A673 (cell line): ENCODE results near the gene FHIT. TPM values are rescaled to one million over a fixed set of nuclear protein-coding genes. Genes with fewer than 3 reads are reported as not detected.

Source experiments
- BruUV-seq: library from RNA; stranded (reverse); fragments of 400-500 nt; replicated peaks from 2 replicates; lab custom pipeline; 2021; lab: Mats Ljungman, UMichigan
- CTCF ChIA-PET: fragments of 300-600 bp; sonication (Branson Sonifier 250); formaldehyde crosslinking; loops from one replicate; lab custom pipeline; 2022; ENCODE audit warnings: antibody characterized with exemption; lab: Charles Lee
- POLR2A ChIA-PET: fragments of 300-600 bp; sonication (Branson Sonifier 250); formaldehyde crosslinking; loops from one replicate; lab custom pipeline; 2022; ENCODE audit warnings: antibody characterized with exemption; ENCODE audit not compliant: low non-redundant PET; lab: Charles Lee
- DNase-seq: peaks from one replicate; pipeline ENCODE4 v3.0.0-alpha.2; 2015; ENCODE audit warnings: low spot score
- H3K27ac ChIP-seq: fragments of 200-600 bp; sonication (generic); 2 replicates; pipeline ENCODE4 v1.5.1; 2016; ENCODE audit warnings: mixed run types, low read depth, mild to moderate bottlenecking, mixed read lengths, antibody characterized with exemption, low read length; ENCODE audit not compliant: poor library complexity, severe bottlenecking
- H3K27me3 ChIP-seq: fragments of 200-600 bp; sonication (generic); replicated peaks from 2 replicates; pipeline ENCODE4 v1.6.1; 2017; ENCODE audit warnings: mixed run types, low read depth, mild to moderate bottlenecking, mixed read lengths, antibody characterized with exemption, low read length; ENCODE audit not compliant: insufficient read depth, poor library complexity
- H3K36me3 ChIP-seq: fragments of 200-600 bp; sonication (generic); 2 replicates; pipeline ENCODE4 v1.6.1; 2016; ENCODE audit warnings: mixed run types, mild to moderate bottlenecking, mixed read lengths, antibody characterized with exemption, low read length; ENCODE audit not compliant: insufficient read depth, poor library complexity, severe bottlenecking
- H3K4me1 ChIP-seq: fragments of 200-600 bp; sonication (generic); 2 replicates; pipeline ENCODE4 v1.6.1; 2017; ENCODE audit warnings: mixed run types, mild to moderate bottlenecking, mixed read lengths, antibody characterized with exemption, low read length; ENCODE audit not compliant: insufficient read depth, poor library complexity, severe bottlenecking
- H3K4me3 ChIP-seq: fragments of 200-600 bp; sonication (generic); 2 replicates; pipeline ENCODE4 v1.5.1; 2016; ENCODE audit warnings: low read depth, mixed run types, mild to moderate bottlenecking, mixed read lengths, low read length; ENCODE audit not compliant: poor library complexity, severe bottlenecking
- H3K9me3 ChIP-seq: fragments of 200-600 bp; sonication (generic); 2 replicates; pipeline ENCODE4 v1.6.1; 2016; ENCODE audit warnings: mixed run types, low read depth, mild to moderate bottlenecking, mixed read lengths, antibody characterized with exemption, low read length; ENCODE audit not compliant: poor library complexity, severe bottlenecking
- EZH2 ChIP-seq: fragments of 200-600 bp; sonication (generic); IDR thresholded peaks from 2 replicates; pipeline ENCODE4 v1.6.1; 2017; ENCODE audit warnings: borderline replicate concordance, low read depth, mild to moderate bottlenecking, mixed read lengths, antibody characterized with exemption, low read length; ENCODE audit not compliant: poor library complexity, severe bottlenecking
- intact Hi-C: fragments of 100-400 bp; cut with micrococcal nuclease; formaldehyde crosslinking; loops from one replicate; pipeline ENCODE4 v1.10.0; 2022; ENCODE audit not compliant: unreplicated experiment
- total RNA-seq: library from RNA; stranded (reverse); gene quantifications from 2 replicates; pipeline ENCODE4 v1.2.3, GENCODE V29; 2021
- TF ChIP-seq, protein P1 (sequence below): fragments of 300-800, 200-600 bp; sonication (generic); conservative IDR thresholded peaks from 2 replicates; pipeline ENCODE4 v1.5.1; 2017; ENCODE audit warnings: low read depth, mild to moderate bottlenecking, antibody characterized with exemption, low read length, moderate library complexity, mixed read lengths

Gene FHIT
- total RNA-seq, 1 experiment from 2014 or later, result not detected

- Histone ChIP-seq H3K9me3 (no peaks in the 10 kb centered on the region), H3K4me1 (no peaks in the 10 kb centered on the region), H3K36me3 (no peaks in the 10 kb centered on the region), H3K27ac (no peak overlapping the region), H3K4me3 (no peak overlapping the region), H3K27me3 (no peaks in the 10 kb centered on the region)
- ChIA-PET POLR2A (no interaction called here), CTCF (no interaction called here)
- no TSS peak for BruUV-seq
- intact Hi-C loops, result no loop called here
- TF ChIP-seq EZH2, result no peak
- TF ChIP-seq, protein P1, sequence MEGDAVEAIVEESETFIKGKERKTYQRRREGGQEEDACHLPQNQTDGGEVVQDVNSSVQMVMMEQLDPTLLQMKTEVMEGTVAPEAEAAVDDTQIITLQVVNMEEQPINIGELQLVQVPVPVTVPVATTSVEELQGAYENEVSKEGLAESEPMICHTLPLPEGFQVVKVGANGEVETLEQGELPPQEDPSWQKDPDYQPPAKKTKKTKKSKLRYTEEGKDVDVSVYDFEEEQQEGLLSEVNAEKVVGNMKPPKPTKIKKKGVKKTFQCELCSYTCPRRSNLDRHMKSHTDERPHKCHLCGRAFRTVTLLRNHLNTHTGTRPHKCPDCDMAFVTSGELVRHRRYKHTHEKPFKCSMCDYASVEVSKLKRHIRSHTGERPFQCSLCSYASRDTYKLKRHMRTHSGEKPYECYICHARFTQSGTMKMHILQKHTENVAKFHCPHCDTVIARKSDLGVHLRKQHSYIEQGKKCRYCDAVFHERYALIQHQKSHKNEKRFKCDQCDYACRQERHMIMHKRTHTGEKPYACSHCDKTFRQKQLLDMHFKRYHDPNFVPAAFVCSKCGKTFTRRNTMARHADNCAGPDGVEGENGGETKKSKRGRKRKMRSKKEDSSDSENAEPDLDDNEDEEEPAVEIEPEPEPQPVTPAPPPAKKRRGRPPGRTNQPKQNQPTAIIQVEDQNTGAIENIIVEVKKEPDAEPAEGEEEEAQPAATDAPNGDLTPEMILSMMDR, result no peak
- DNase-seq, result no peak
Observed at GRCh38 chr3:60660026-60660425, 591.2 kb downstream of the FHIT start.

DNA sequence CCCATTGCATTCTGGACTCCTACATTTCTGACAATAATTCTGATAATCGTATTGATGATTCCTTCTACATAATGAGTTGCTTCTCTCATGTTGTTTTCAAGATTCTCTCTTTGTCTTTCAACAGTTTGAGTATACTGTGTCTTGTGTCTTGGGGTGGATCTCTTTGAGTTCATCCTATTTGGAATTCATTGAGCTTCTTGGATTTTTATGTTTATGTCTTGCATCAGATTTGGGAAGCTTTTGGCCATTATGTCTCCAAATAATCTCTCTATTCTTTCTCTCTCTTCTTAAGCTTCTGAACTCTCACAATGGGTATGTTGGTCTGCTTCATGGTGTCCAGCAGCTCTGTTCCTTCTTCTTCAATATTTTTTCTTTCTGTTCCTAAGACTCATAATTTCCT is 592.2 kb downstream of the FHIT start:
- no peaks in the 10 kb centered on the region for H3K36me3 ChIP-seq
- H3K27me3 ChIP-seq, result no peaks in the 10 kb centered on the region
- ChIA-PET CTCF (no interaction called here), POLR2A (no interaction called here)
- H3K4me3 ChIP-seq, result no peak overlapping the region
- no peaks in the 10 kb centered on the region for H3K9me3 ChIP-seq
- no peak for DNase-seq
- intact Hi-C loops, result no loop called here
- H3K27ac ChIP-seq, result no peak overlapping the region
- no TSS peak for BruUV-seq
- TF ChIP-seq EZH2, result no peak
- TF ChIP-seq, protein P1, result no peak
- no peaks in the 10 kb centered on the region for H3K4me1 ChIP-seq

DNA sequence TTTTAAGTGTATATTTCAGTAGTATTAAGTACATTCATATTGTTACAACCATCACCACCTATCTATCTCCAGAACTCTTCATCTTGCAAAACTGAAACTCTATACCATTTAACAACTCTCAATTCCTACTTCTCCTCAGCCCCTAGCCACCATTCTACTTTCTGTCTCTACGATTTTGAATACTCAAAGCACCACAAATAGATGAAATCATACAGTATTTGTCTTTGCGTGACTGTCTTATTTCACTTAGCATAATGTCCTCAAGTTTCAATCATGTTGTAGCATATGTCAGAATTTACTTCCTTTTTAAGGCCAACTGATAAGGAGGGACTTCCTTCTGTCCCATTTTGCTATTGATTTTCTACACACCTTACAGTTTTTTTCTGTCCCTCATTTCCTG is 593.3 kb downstream of the FHIT start:
- H3K4me1 ChIP-seq, result no peaks in the 10 kb centered on the region
- CTCF ChIA-PET, result no interaction called here

More for the DNA sequence above, 593.3 kb downstream of the FHIT start:
- H3K27ac ChIP-seq, result no peak overlapping the region
- no peak for DNase-seq
- no peak for TF ChIP-seq EZH2
- TF ChIP-seq, protein P1, result no peak
- H3K9me3 ChIP-seq, result no peaks in the 10 kb centered on the region
- H3K36me3 ChIP-seq, result no peaks in the 10 kb centered on the region
- no peak overlapping the region for H3K4me3 ChIP-seq
- POLR2A ChIA-PET, result no interaction called here
- no TSS peak for BruUV-seq
- H3K27me3 ChIP-seq, result no peaks in the 10 kb centered on the region
- intact Hi-C loops, result no loop called here
